Measurements from ENCODE around the gene CNDP2.

DNA sequence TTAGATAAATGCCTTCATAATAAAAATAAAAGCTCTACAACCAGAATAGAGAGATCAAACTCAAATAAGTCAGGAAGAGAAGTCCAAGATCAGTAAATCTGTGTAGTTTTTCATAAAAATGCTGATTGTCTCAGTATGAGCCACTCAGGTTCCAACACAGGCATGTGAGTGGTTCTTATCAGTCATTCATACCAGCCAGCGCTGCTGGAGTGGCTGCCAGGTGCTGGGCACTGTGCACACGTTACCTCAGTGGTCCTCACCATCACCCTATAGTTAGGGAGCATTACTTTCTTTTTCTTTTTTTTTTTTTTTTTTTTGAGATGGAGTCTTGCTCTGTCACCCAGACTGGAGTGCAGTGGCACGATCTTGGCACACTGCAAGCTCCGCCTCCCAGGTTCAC lies 61.9 kb downstream of the CNDP2 start:
- TF ChIP-seq ZNF274 (IDR thresholded peaks at IDR 0.05; ENCODE audit: low read depth, low read length) (no peak), YY1 (IDR thresholded peaks at IDR 0.05; ENCODE audit: insufficient read depth, insufficient read length) (no peak), SUZ12 (IDR thresholded peaks at IDR 0.05; ENCODE audit: extremely low read depth, insufficient read depth, insufficient read length) (no peak)
